Activated T-helper 1 cell treated with anti-CD3 and anti-CD28 coated beads, Interleukin-12 subunit alpha, Interleukin-12 subunit beta, Interleukin-2, Interleukin-4 antibody, amounts not matched to agents 30 ng/mL and 10 ng/mL and 1 ng/mL, durations not matched to agents 14 hours and 24 hours and 36 hours (primary cell): Measurements from ENCODE around the gene GDF10. TPM values are rescaled to one million over a fixed set of nuclear protein-coding genes. Genes with fewer than 3 reads are reported as not detected.

ENCODE experiments used
- DNase-seq: peaks from one replicate; pipeline ENCODE4 v3.0.0; 2021; ENCODE audit warnings: low spot score
- H3K27ac Mint-ChIP-seq: one replicate; pipeline ENCODE4 v1.8.0; 2021; ENCODE audit warnings: mild to moderate bottlenecking, mixed read lengths
- H3K27me3 Mint-ChIP-seq: one replicate; pipeline ENCODE4 v1.8.0; 2022; ENCODE audit warnings: mild to moderate bottlenecking, moderate library complexity, mixed read lengths; ENCODE audit not compliant: insufficient read depth
- H3K36me3 Mint-ChIP-seq: one replicate; pipeline ENCODE4 v1.8.0; 2021; ENCODE audit warnings: low read depth, mixed read lengths
- H3K4me1 Mint-ChIP-seq: one replicate; pipeline ENCODE4 v1.8.0; 2021; ENCODE audit warnings: low read depth, mixed read lengths
- H3K4me3 Mint-ChIP-seq: one replicate; pipeline ENCODE4 v1.8.0; 2021; ENCODE audit warnings: mild to moderate bottlenecking, moderate library complexity, mixed read lengths
- H3K9me3 Mint-ChIP-seq: one replicate; pipeline ENCODE4 v1.8.0; 2021; ENCODE audit warnings: mixed read lengths
- intact Hi-C: fragments of 100-400 bp; cut with micrococcal nuclease; formaldehyde crosslinking; loops from one replicate; pipeline ENCODE4 v1.15.1; 2024
- total RNA-seq: library from RNA; stranded (reverse); gene quantifications from 2 replicates; pipeline ENCODE4 v1.2.3, GENCODE V29; 2022

The GDF10 gene
- total RNA-seq, 1 donor from 2014 or later = 0.34 TPM

DNA sequence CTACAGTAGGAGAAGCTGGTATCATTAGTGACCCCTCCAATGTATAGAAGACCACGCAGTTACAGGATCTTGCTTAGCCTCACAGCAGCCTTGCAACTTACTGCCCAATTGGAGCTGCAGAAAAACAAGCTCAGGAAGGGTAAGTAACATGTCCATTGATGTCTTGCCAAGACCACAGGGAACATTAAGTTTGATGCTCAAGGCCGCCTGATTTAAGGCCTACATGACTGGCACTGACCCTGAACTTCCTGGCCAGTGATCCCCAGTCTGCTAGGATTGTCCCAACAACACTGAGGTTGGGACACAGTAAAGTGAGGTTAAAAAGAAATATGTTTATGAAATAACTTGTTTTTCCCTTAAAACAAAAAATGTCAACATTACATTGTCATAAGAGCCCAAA lies 15.4 kb downstream of the GDF10 start:
- H3K4me3 Mint-ChIP-seq = no peak overlapping the region
- intact Hi-C loops = no loop called here
- no peak overlapping the region for H3K27ac Mint-ChIP-seq
- no peaks in the 10 kb centered on the region for H3K36me3 Mint-ChIP-seq
- H3K27me3 Mint-ChIP-seq = peaks cover 2% of the 10 kb centered on the region
- no peak for DNase-seq
- peaks cover 12% of the 10 kb centered on the region for H3K4me1 Mint-ChIP-seq
- no peaks in the 10 kb centered on the region for H3K9me3 Mint-ChIP-seq

GRCh38 chr10:47316131-47316530 lies 16.1 kb downstream of the GDF10 start:
- intact Hi-C loops = no loop called here
- Mint-ChIP-seq H3K4me1 (peaks cover 10% of the 10 kb centered on the region), H3K4me3 (no peak overlapping the region), H3K27ac (peak overlapping the region; percentile 29), H3K9me3 (no peaks in the 10 kb centered on the region), H3K36me3 (no peaks in the 10 kb centered on the region), H3K27me3 (peaks cover 2% of the 10 kb centered on the region)
- DNase-seq = no peak

GRCh38 chr10:47317251-47317650 lies 17.3 kb downstream of the GDF10 start:
- no peaks in the 10 kb centered on the region for H3K36me3 Mint-ChIP-seq
- peaks cover 2% of the 10 kb centered on the region for H3K27me3 Mint-ChIP-seq
- intact Hi-C loops = no loop called here
- DNase-seq = no peak
- H3K27ac Mint-ChIP-seq = no peak overlapping the region
- no peak overlapping the region for H3K4me3 Mint-ChIP-seq
- H3K4me1 Mint-ChIP-seq = no peaks in the 10 kb centered on the region
- H3K9me3 Mint-ChIP-seq = no peaks in the 10 kb centered on the region

DNA sequence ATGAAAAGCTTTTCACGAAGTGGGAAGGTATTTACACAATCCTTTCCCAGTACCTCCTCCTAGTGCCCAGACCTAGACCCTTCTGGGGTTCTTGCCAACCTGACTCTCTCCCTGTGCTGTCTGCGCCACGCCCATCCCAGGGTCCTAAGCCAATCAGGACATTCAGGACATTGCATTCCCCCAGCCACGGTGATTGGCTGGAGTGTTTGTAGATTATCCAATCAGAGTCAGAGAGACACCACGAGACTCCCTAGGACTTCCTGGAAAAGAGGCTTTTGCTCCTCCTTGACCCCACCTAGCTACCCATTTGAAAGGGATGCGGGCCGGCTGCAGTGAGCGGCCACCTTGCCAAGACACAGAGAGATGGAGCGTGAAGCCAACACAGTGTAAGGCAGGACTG lies 18.7 kb downstream of the GDF10 start:
- Mint-ChIP-seq H3K4me1 (no peaks in the 10 kb centered on the region), H3K27ac (no peak overlapping the region), H3K9me3 (no peaks in the 10 kb centered on the region), H3K4me3 (no peak overlapping the region), H3K27me3 (peaks cover 2% of the 10 kb centered on the region), H3K36me3 (no peaks in the 10 kb centered on the region)
- intact Hi-C loops = no loop called here
- no peak for DNase-seq

- no peak overlapping the region for H3K27ac Mint-ChIP-seq
- intact Hi-C loops = no loop called here
- peaks cover 2% of the 10 kb centered on the region for H3K27me3 Mint-ChIP-seq
- no peak overlapping the region for H3K4me3 Mint-ChIP-seq
- no peaks in the 10 kb centered on the region for H3K36me3 Mint-ChIP-seq
- H3K4me1 Mint-ChIP-seq = no peaks in the 10 kb centered on the region
- DNase-seq = no peak
- no peaks in the 10 kb centered on the region for H3K9me3 Mint-ChIP-seq
Observed at GRCh38 chr10:47319784-47320183, 19.8 kb downstream of the GDF10 start.

GRCh38 chr10:47320812-47321211 lies 20.8 kb downstream of the GDF10 start:
- Mint-ChIP-seq H3K4me1 (no peaks in the 10 kb centered on the region), H3K36me3 (no peaks in the 10 kb centered on the region), H3K27ac (no peak overlapping the region), H3K4me3 (no peak overlapping the region), H3K9me3 (no peaks in the 10 kb centered on the region), H3K27me3 (peaks cover 2% of the 10 kb centered on the region)
- no peak for DNase-seq
- intact Hi-C loops = no loop called here

- DNase-seq = no peak
- intact Hi-C loops = no loop called here
- no peaks in the 10 kb centered on the region for H3K9me3 Mint-ChIP-seq
- no peak overlapping the region for H3K27ac Mint-ChIP-seq
- H3K4me1 Mint-ChIP-seq = no peaks in the 10 kb centered on the region
- no peaks in the 10 kb centered on the region for H3K27me3 Mint-ChIP-seq
- no peak overlapping the region for H3K4me3 Mint-ChIP-seq
- H3K36me3 Mint-ChIP-seq = no peaks in the 10 kb centered on the region
Observed at GRCh38 chr10:47321521-47322195, 21.7 kb downstream of the GDF10 start.

- Mint-ChIP-seq H3K4me1 (no peaks in the 10 kb centered on the region), H3K9me3 (no peaks in the 10 kb centered on the region), H3K27ac (no peak within 1 kb of the TSS), H3K36me3 (no peaks in the 10 kb centered on the region), H3K27me3 (no peaks in the 10 kb centered on the region), H3K4me3 (no peak within 1 kb of the TSS)
- intact Hi-C loops = no loop called here
- no peak for DNase-seq
Observed at GRCh38 chr10:47322300-47323061, 22.5 kb downstream of the GDF10 start, which contains the start of gene GDF2. Gene GDF2, plus strand, starts transcription at chr10:47322454. Its CDS starts 215 bp downstream, at chr10:47322669.

GRCh38 chr10:47323087-47323486 lies 23.1 kb downstream of the GDF10 start:
- Mint-ChIP-seq H3K9me3 (no peaks in the 10 kb centered on the region), H3K4me1 (no peaks in the 10 kb centered on the region), H3K27me3 (no peaks in the 10 kb centered on the region), H3K36me3 (no peaks in the 10 kb centered on the region), H3K27ac (no peak overlapping the region), H3K4me3 (no peak overlapping the region)
- DNase-seq = no peak
- intact Hi-C loops = no loop called here

DNA sequence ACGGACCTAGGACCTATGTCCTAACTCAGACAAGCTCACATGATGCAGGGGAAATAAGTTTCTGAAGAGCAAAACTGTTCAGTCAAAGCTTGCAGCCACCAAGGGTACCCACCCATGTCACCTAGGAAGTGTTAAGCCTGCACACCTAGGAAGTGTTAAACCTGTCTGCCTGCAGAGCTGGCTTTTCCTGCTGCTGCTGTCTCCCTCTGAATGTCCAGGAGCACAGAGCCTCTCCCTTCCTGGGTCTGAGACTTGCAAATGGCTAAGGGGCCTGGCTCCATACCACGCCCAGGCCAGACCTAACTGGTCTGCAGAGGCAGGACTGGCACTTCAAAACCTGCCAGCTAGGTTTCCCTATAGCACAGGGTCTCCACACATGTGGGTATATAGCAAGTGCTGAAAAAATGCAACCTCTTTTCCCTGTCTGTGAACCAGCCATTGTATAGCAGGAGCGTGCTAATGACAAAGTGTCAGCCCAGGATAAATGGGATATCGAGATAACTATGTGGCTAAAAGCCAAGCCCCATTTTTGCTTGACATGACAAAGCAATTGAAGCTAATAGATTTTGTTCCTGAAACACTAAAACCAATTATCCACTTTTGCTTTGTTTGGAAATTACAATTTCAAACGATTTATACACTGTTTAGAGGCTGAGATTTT lies 23.8 kb downstream of the GDF10 start:
- Mint-ChIP-seq H3K36me3 (no peaks in the 10 kb centered on the region), H3K27me3 (no peaks in the 10 kb centered on the region), H3K4me1 (no peaks in the 10 kb centered on the region), H3K4me3 (no peak overlapping the region), H3K9me3 (no peaks in the 10 kb centered on the region), H3K27ac (no peak overlapping the region)
- no peak for DNase-seq
- intact Hi-C loops = no loop called here

- no peaks in the 10 kb centered on the region for H3K27me3 Mint-ChIP-seq
- no peaks in the 10 kb centered on the region for H3K4me1 Mint-ChIP-seq
- H3K36me3 Mint-ChIP-seq = no peaks in the 10 kb centered on the region
- H3K9me3 Mint-ChIP-seq = no peaks in the 10 kb centered on the region
- DNase-seq = no peak
- no peak overlapping the region for H3K27ac Mint-ChIP-seq
- intact Hi-C loops = no loop called here
- H3K4me3 Mint-ChIP-seq = no peak overlapping the region
Observed at GRCh38 chr10:47325303-47326291, 25.6 kb downstream of the GDF10 start.

GRCh38 chr10:47326306-47326926 lies 26.4 kb downstream of the GDF10 start:
- Mint-ChIP-seq H3K4me1 (no peaks in the 10 kb centered on the region), H3K27ac (no peak overlapping the region)

More at GRCh38 chr10:47326306-47326926, 26.4 kb downstream of the GDF10 start:
- H3K36me3 Mint-ChIP-seq = no peaks in the 10 kb centered on the region
- H3K4me3 Mint-ChIP-seq = no peak overlapping the region
- H3K27me3 Mint-ChIP-seq = no peaks in the 10 kb centered on the region
- intact Hi-C loops = no loop called here
- no peak for DNase-seq
- H3K9me3 Mint-ChIP-seq = no peaks in the 10 kb centered on the region
